ENCODE data around the gene PAN2.
"Not testable (repeated sequence)": the region's sequence is repeated elsewhere in the genome, so short reads cannot be mapped to it uniquely, and the experiment has no call there.

The PAN2 gene

DNA sequence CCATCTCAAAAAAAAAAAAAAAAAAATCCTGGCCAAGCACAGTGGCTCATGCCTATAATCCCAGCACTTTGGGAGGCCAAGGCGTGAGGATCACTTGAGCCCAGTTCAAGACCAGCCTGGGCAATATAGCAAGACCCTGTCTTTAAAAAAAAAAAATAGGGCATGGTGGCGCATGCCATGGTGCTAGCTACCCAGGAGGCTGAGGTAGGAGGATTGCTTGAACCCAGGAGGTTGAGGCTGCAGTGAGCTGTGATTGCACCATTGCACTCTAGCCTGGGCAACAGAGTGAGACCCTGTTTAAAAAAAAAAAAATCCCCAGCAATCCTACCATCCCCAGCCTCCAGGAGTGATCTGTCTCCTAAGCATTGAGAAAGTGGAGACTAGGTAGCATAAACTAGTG, 8.5 kb upstream of the PAN2 start:
- in situ Hi-C loops (cut with HindIII; ENCODE audit: low sequenced_read_pairs) = not testable (repeated sequence)

GRCh38 chr12:56341616-56342015, 7.8 kb upstream of the PAN2 start:
- in situ Hi-C loops (cut with HindIII; ENCODE audit: low sequenced_read_pairs) = no loop called here

DNA sequence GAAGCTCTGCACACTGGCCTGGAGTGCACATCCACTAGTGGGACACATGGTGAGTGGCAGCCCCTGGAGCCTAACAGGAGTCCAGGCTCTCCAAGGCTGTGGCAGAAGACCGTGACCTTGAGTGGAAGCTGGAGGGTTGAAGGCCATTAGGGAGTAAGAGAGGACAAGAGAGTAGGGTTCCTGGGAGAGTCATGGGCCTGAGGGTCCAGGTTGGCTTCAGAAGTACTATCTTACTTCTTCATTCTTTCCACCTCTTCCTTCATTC, 5.3 kb upstream of the PAN2 start:
- in situ Hi-C loops (cut with HindIII; ENCODE audit: low sequenced_read_pairs) = no loop called here

DNA sequence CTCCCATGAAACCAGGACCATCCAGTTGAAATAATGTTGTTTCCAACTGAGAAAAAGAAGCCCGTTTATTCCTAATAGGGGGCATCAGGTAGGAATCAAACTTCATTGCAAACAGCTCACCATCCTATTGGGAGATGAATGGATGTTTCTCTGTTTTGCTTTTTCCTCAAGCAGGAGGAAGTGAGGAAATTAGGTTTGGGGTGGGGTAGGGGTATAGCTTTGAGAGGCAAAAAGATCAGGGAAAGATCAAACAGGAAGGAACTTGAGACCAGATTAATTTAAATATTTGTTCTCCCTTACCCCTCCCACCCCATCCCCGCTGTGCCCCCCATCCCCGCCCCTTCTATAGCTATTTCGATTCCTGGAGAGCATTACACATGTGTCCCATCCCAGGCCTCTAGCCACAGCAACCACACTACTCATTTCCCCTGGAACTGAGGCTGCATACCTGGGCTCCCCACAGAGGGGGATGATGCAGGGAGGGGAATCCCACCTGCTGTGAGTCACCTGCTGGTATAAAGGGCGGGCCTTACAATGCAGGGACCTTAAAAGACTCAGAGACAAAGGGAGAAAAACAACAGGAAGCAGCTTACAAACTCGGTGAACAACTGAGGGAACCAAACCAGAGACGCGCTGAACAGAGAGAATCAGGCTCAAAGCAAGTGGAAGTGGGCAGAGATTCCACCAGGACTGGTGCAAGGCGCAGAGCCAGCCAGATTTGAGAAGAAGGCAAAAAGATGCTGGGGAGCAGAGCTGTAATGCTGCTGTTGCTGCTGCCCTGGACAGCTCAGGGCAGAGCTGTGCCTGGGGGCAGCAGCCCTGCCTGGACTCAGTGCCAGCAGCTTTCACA, 4.7 kb upstream of the PAN2 start, which contains the start of gene IL23A:
IL23A (plus strand) TSS at position 577 of the 850 bp plus-strand sequence; CDS start at position 738, 161 bp downstream.
- in situ Hi-C loops (cut with HindIII; ENCODE audit: low sequenced_read_pairs) = no loop called here

- in situ Hi-C loops (cut with HindIII; ENCODE audit: low sequenced_read_pairs) = no loop called here
Measured at GRCh38 chr12:56337753-56338251, 4.0 kb upstream of the PAN2 start.

GRCh38 chr12:56336361-56337167, 2.8 kb upstream of the PAN2 start:
- in situ Hi-C loops (cut with HindIII; ENCODE audit: low sequenced_read_pairs) = no loop called here

- in situ Hi-C loops (cut with HindIII; ENCODE audit: low sequenced_read_pairs) = not testable (repeated sequence)
Measured at GRCh38 chr12:56335527-56335926, 1.7 kb upstream of the PAN2 start.

GRCh38 chr12:56334490-56334793, 642 bp upstream of the PAN2 start:
- in situ Hi-C loops (cut with HindIII; ENCODE audit: low sequenced_read_pairs) = no loop called here

GRCh38 chr12:56333197-56333678, 562 bp downstream of the PAN2 start:
- in situ Hi-C loops (cut with HindIII; ENCODE audit: low sequenced_read_pairs) = no loop called here

- in situ Hi-C loops (cut with HindIII; ENCODE audit: low sequenced_read_pairs) = no loop called here
Measured at GRCh38 chr12:56332512-56333196, 1.1 kb downstream of the PAN2 start.

DNA sequence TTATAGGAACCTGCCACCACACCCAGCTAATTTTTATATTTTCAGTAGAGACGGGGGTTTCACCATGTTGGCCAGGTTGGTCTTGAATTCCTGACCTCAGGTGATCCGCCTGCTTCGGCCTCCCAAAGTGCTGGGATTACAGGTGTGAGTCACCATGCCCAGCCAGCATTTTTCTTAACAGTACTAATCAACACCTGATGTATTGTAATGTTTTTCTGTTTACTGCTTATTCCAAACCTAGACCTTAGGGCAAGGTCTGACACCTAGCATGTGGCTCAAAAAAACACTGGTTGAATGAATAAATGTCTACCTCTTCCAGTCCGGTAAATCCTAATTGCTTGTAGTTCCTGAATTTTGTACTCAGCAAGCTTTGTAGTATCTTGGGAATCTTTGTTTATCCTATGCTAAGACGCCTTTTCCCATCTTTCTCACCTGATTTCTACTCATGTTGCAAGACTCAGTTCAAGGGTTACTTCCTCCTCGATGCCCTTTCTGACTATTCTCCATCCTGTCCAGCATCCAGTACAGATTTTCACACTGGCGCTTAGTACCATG, 2.8 kb downstream of the PAN2 start:
- in situ Hi-C loops (cut with HindIII; ENCODE audit: low sequenced_read_pairs) = no loop called here

DNA sequence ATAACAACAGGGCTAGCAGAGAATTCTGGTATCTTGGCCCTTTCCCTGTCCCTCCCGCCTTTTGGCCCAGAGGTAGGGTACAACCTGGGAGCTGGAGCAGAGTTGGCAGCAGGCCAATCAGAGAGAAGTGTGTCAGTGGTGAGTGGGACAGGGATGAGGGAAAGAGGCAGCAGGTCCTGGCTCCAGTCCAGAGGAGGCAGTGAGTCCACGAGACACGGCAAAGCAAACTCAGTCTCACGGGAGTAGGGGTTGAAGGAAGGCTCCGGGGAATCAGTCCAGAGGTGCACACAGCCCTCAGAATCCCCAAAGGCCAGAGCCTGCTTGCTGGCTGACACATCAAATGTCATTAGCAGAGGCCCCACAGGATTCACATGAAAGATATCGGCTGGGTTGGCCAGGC, 7.3 kb downstream of the PAN2 start:
- in situ Hi-C loops (cut with HindIII; ENCODE audit: low sequenced_read_pairs) = no loop called here

DNA sequence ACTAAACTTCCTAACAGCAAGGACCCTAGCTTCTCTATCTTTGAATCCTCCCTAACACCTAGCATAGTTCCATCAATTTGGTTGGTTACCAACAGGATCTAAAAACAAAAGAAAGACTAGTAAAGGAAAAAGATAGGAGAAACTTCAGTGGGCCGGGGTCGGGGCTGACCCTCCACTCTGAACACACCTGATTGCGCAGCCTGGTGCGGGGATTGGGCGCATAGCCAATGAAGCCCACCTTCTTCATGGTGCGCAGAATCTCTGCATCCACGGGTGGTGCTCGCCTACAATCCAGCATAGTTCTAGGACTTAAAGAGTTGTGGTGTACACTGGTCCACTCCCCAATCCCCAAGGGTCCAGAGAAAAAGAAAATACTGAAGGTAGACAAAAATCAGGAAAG, 7.7 kb downstream of the PAN2 start:
- in situ Hi-C loops (cut with HindIII; ENCODE audit: low sequenced_read_pairs) = no loop called here

- in situ Hi-C loops (cut with HindIII; ENCODE audit: low sequenced_read_pairs) = no loop called here
Measured at GRCh38 chr12:56324206-56324605, 9.6 kb downstream of the PAN2 start.

- in situ Hi-C loops (cut with HindIII; ENCODE audit: low sequenced_read_pairs) = not testable (repeated sequence)
Measured at GRCh38 chr12:56321610-56322009, 12.2 kb downstream of the PAN2 start.

DNA sequence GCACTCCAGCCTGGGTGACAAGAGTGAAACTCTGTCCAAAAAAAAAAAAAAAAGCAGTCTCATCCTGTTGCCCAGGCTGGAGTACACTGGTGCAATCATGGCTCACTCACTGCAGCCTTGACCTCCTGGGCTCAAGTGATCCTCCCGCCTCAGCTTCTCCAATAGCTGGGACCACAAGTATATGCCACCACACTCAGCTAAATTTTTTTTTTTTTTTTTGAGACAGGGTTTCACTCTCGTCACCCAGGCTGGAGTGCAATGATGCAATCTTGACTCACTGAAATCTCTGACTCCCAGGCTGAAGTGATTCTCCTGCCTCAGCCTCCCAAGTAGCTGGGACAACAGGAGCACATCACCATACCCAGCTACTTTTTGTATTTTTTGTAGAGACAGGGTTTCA, 12.8 kb downstream of the PAN2 start:
- in situ Hi-C loops (cut with HindIII; ENCODE audit: low sequenced_read_pairs) = no loop called here

DNA sequence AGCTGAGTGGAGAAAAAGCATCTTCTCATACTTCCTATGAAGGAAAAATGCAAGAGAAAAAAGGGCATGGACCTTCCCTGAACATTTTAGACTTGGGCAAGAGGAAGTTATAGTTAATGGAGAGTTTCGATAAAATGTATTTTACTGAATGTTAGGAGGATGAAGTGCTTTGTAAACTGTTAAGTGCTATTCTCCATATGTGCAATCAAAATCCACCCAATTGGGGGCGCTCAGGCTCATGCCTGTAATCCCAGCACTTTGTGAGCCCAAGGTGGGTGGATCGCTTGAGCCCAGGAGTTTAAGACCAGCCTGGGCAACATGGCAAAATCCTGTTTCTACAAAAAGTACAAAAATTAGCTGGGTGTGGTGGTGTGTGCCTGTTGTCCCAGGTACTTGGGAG, 16.1 kb downstream of the PAN2 start:
- in situ Hi-C loops (cut with HindIII; ENCODE audit: low sequenced_read_pairs) = loop anchor here (5.0 kb wide), 2 partner anchors 45 to 90 kb away; partner anchors contain the start of genes APOF and STAT2

GRCh38 chr12:56315622-56316473, 18.0 kb downstream of the PAN2 start, which contains the start of gene CNPY2:
TSS of gene CNPY2 (minus strand) at chr12:56315988. CDS start at chr12:56315217, 771 bp downstream.
- in situ Hi-C loops (cut with HindIII; ENCODE audit: low sequenced_read_pairs) = loop anchor here (5.0 kb wide), 2 partner anchors 46 to 91 kb away; partner anchors contain the start of genes APOF and STAT2

GRCh38 chr12:56315249-56315621, 18.6 kb downstream of the PAN2 start:
- in situ Hi-C loops (cut with HindIII; ENCODE audit: low sequenced_read_pairs) = loop anchor here (5.0 kb wide), 2 partner anchors 47 to 92 kb away; partner anchors contain the start of genes APOF and STAT2

- in situ Hi-C loops (cut with HindIII; ENCODE audit: low sequenced_read_pairs) = no loop called here
Measured at GRCh38 chr12:56311003-56311402, 22.8 kb downstream of the PAN2 start.

All from endothelial cell of hepatic sinusoid (primary cell).